ENCODE measurements around the gene CD180.

The CD180 gene

GRCh38 chr5:67214707-67215447, 18.3 kb upstream of the CD180 start:
- H3K36me3 ChIP-seq (ENCODE audit: control insufficient read depth, insufficient read depth, low read length), result no peaks in the 10 kb centered on the region
- H3K79me2 ChIP-seq, result peaks cover 3% of the 10 kb centered on the region
- peak overlapping the region; percentile 99 for H3K27ac ChIP-seq
- peak overlapping the region; percentile 65 for H2AFZ ChIP-seq
- H3K4me2 ChIP-seq (ENCODE audit: low read length), result peak overlapping the region; percentile 82
- TF ChIP-seq, protein P1, sequence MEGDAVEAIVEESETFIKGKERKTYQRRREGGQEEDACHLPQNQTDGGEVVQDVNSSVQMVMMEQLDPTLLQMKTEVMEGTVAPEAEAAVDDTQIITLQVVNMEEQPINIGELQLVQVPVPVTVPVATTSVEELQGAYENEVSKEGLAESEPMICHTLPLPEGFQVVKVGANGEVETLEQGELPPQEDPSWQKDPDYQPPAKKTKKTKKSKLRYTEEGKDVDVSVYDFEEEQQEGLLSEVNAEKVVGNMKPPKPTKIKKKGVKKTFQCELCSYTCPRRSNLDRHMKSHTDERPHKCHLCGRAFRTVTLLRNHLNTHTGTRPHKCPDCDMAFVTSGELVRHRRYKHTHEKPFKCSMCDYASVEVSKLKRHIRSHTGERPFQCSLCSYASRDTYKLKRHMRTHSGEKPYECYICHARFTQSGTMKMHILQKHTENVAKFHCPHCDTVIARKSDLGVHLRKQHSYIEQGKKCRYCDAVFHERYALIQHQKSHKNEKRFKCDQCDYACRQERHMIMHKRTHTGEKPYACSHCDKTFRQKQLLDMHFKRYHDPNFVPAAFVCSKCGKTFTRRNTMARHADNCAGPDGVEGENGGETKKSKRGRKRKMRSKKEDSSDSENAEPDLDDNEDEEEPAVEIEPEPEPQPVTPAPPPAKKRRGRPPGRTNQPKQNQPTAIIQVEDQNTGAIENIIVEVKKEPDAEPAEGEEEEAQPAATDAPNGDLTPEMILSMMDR (IDR thresholded peaks at IDR 0.05), result no peak
- H3K9me3 ChIP-seq (ENCODE audit: control insufficient read depth, low read length), result no peaks in the 10 kb centered on the region
- no peak overlapping the region for H3K9ac ChIP-seq
- peak overlapping the region; percentile 48 for H3K4me3 ChIP-seq (ENCODE audit: low read depth, low read length)
- no peaks in the 10 kb centered on the region for H3K27me3 ChIP-seq (ENCODE audit: control insufficient read depth, insufficient read depth, low read length)
- peaks cover 52% of the 10 kb centered on the region for H3K4me1 ChIP-seq

DNA sequence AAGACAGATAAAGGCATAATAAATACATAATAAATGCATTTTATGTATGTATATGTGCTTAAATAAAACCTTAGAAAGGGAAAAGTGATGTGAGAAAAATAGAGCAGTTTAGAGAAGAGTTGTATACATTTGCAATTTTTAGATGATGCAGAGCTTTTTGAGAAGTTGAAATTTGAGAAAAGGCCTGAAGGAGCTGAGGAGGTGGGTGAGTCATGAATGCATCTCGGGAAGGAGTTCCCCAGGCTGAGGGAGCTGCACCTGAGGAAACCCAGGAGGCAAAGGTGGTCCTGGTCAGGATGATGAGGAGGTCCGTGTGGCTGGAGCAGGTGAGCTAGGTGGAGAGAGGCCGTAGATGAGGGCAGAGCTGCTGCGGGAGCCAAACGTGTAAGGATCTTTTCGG, 17.4 kb upstream of the CD180 start:
- H3K4me2 ChIP-seq (ENCODE audit: low read length), result peak overlapping the region; percentile 29
- TF ChIP-seq, protein P1 (IDR thresholded peaks at IDR 0.05), result no peak

GRCh38 chr5:67211926-67212325, 15.3 kb upstream of the CD180 start:
- H3K4me3 ChIP-seq (ENCODE audit: low read depth, low read length), result no peak overlapping the region
- H3K27ac ChIP-seq, result no peak overlapping the region
- no peaks in the 10 kb centered on the region for H3K36me3 ChIP-seq (ENCODE audit: control insufficient read depth, insufficient read depth, low read length)
- TF ChIP-seq, protein P1 (IDR thresholded peaks at IDR 0.05), result no peak
- H3K4me1 ChIP-seq, result peaks cover 30% of the 10 kb centered on the region
- no peaks in the 10 kb centered on the region for H3K9me3 ChIP-seq (ENCODE audit: control insufficient read depth, low read length)
- H2AFZ ChIP-seq, result no peak overlapping the region
- no peak overlapping the region for H3K9ac ChIP-seq
- H3K4me2 ChIP-seq (ENCODE audit: low read length), result no peak overlapping the region
- H3K79me2 ChIP-seq, result no peaks in the 10 kb centered on the region
- H3K27me3 ChIP-seq (ENCODE audit: control insufficient read depth, insufficient read depth, low read length), result no peaks in the 10 kb centered on the region

More for the DNA sequence above, 17.4 kb upstream of the CD180 start:
- Histone ChIP-seq H3K79me2 (no peaks in the 10 kb centered on the region), H3K9ac (no peak overlapping the region), H3K27ac (peak overlapping the region; percentile 99), H3K27me3 (ENCODE audit: control insufficient read depth, insufficient read depth, low read length) (no peaks in the 10 kb centered on the region), H3K9me3 (ENCODE audit: control insufficient read depth, low read length) (no peaks in the 10 kb centered on the region), H3K36me3 (ENCODE audit: control insufficient read depth, insufficient read depth, low read length) (no peaks in the 10 kb centered on the region), H3K4me3 (ENCODE audit: low read depth, low read length) (no peak overlapping the region), H2AFZ (peak overlapping the region; percentile 65), H3K4me1 (peaks cover 50% of the 10 kb centered on the region)

DNA sequence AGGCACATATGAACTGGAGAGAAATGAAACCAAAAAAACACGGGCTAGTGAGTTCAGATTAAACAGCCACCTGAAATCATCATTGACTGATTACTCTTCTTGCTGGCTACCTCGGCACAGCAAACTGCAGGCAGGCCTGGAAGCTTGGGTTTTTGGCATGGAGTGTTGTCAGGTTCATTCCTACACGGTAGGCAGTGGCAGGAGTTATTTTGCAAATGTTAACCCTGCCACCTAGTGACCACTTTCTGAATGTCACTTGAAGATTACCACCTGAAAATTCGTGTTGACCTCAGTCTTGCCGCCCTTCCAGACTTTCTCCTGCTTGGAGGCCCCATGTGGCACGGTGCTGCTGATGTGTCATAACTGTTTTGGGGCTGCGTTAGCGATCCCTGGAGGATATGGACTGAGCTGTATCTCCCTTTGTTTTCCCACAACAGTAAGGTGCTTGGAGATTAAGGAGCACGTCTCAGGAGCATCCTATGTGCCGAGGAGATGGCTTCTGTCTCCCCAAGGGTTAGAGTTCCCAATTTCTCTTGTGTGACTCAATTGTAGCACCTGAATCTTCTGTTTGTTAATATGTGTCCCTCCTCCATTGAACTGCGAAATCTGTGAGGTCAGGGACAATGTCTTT, 12.7 kb upstream of the CD180 start:
- Histone ChIP-seq H3K4me2 (ENCODE audit: low read length) (no peak overlapping the region), H3K27ac (no peak overlapping the region), H3K9me3 (ENCODE audit: control insufficient read depth, low read length) (no peaks in the 10 kb centered on the region), H3K9ac (no peak overlapping the region), H3K4me3 (ENCODE audit: low read depth, low read length) (no peak overlapping the region), H3K79me2 (no peaks in the 10 kb centered on the region), H3K27me3 (ENCODE audit: control insufficient read depth, insufficient read depth, low read length) (no peaks in the 10 kb centered on the region), H3K36me3 (ENCODE audit: control insufficient read depth, insufficient read depth, low read length) (no peaks in the 10 kb centered on the region), H3K4me1 (peaks cover 6% of the 10 kb centered on the region), H2AFZ (peak overlapping the region; percentile 71)
- TF ChIP-seq, protein P1 (IDR thresholded peaks at IDR 0.05), result peak; percentile 84

All from parathyroid adenoma (tissue), 2 donors.